Measurements from ENCODE around the gene SCUBE3. TPM values are rescaled to one million over a fixed set of nuclear protein-coding genes. Genes with fewer than 3 reads are reported as not detected.
A peak's percentile ranks its signal among the peaks of the same experiment; 100 is the strongest.

Gene SCUBE3
- total and polyA plus RNA-seq, 2 of the 8 experiments (the other 6 are each of a cell fraction or from before 2014, with no cell fraction given): 0.80 to 1.0 TPM

DNA sequence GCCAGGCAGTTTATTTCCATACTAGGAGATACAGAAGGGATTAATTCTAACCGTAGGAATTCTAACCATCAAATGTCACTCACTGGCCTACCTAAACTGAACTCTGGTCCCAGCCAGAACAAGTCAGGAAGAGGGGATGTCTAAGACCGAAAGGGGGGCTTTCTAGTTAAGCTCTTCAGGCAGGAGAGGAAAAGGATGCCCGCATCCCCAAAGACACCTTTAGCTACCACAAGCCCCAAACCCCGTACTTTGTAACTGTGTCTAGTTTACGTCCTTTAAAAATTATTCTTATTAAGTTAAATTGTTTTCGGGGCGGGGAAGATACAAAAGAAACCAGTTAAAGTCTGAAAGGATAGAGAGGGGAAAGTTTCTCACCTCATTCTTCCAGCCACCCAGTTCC lies 44.6 kb downstream of the SCUBE3 start:
- H3K4me2 ChIP-seq (ENCODE audit: insufficient read depth in 1 of 2, low read depth in 2 of 2, low read length in 2 of 2): peak overlapping the region; percentile 48 to 75
- H2BK15ac ChIP-seq (ENCODE audit: low read length): no peak overlapping the region
- no peaks in the 10 kb centered on the region for H3K9me3 ChIP-seq (ENCODE audit: insufficient read depth in 2 of 2, low read depth in 1 of 2, low read length in 1 of 2)
- H3K56ac ChIP-seq (replicated peaks; ENCODE audit: insufficient read length, low read depth, low read length): no peak overlapping the region
- no peak overlapping the region for H2BK20ac ChIP-seq (ENCODE audit: low read length)
- no peak overlapping the region for H3K23ac ChIP-seq (ENCODE audit: insufficient read length)
- DNase-seq (ENCODE audit: low read depth in 1 of 2, low spot score in 2 of 2) (no peak), FAIRE-seq (no peak)
- peak overlapping the region; percentile 61 to 89 (median 80); a peak in 7 of 8 replicates for H3K4me3 ChIP-seq (ENCODE audit: extremely low read depth in 1 of 4, insufficient read depth in 2 of 4, low read depth in 3 of 4, low read length in 4 of 4)
- CTCF ChIA-PET (ENCODE audit: partially characterized antibody): interaction anchor here (0.9 to 1.8 kb wide), 11 partner anchors 9 to 266 kb away, joined by 3 to 18 read pairs (median 3); no protein-coding TSS in a partner anchor
- H3K18ac ChIP-seq (ENCODE audit: extremely low read depth, low read length): no peak overlapping the region
- peaks cover 8% of the 10 kb centered on the region for H3K23me2 ChIP-seq (ENCODE audit: low read depth, low read length)
- H3K4ac ChIP-seq (replicated peaks; ENCODE audit: insufficient read length, low read depth, low read length): no peak overlapping the region
- no peaks in the 10 kb centered on the region for H3K27me3 ChIP-seq (replicated peaks in 1 of 4; ENCODE audit: control insufficient read depth in 3 of 4, extremely low read depth in 1 of 4, insufficient read depth in 3 of 4, low read length in 3 of 4)
- H3K79me2 ChIP-seq (ENCODE audit: control insufficient read depth in 1 of 2, insufficient read depth in 2 of 2, low read length in 2 of 2): peaks cover 0 to 4% of the 10 kb centered on the region in 2 experiments; a peak in 1 of 4 replicates
- no peak overlapping the region for H3K14ac ChIP-seq (ENCODE audit: insufficient read length)
- H2BK5ac ChIP-seq (ENCODE audit: low read depth, low read length): no peak overlapping the region
- H3K79me1 ChIP-seq (ENCODE audit: low read depth, low read length): no peaks in the 10 kb centered on the region
- H3K4me1 ChIP-seq (replicated peaks in 1 of 4; ENCODE audit: control insufficient read depth in 3 of 4, insufficient read depth in 4 of 4, low read length in 3 of 4): peaks cover 0 to 10% (median 0%) of the 10 kb centered on the region in 4 experiments; a peak in 4 of 7 replicates
- no peaks in the 10 kb centered on the region for H4K20me1 ChIP-seq (replicated peaks in 1 of 2; ENCODE audit: control insufficient read depth in 1 of 2, insufficient read depth in 2 of 2, low read length in 2 of 2)
- H2BK120ac ChIP-seq (replicated peaks; ENCODE audit: low read depth, low read length): no peak overlapping the region
- 0 out of 2 replicates have a peak overlapping the region, but pooled peaks have one; percentile 21 for H2AFZ ChIP-seq (ENCODE audit: low read length)
- 71% methylated on average over 7 of the region's 7 CpGs; no CpG with 5 or more reads in 1 of the 2 experiments for WGBS, 2 experiments (ENCODE audit: extremely low coverage in 1 of 2, insufficient coverage in 1 of 2, insufficient read length in 1 of 2, insufficient replicate concordance in 2 of 2, low coverage in 1 of 2, low lambda C conversion rate in 2 of 2, missing lambda C conversion rate in 1 of 2)
- peak overlapping the region in 3 of 4 experiments; percentile 35 to 46 (median 46); a peak in 5 of 7 replicates for H3K9ac ChIP-seq (replicated peaks in 1 of 4; ENCODE audit: extremely low read depth in 1 of 4, low read depth in 3 of 4, low read length in 3 of 4)
- H4K8ac ChIP-seq (ENCODE audit: extremely low read depth, insufficient read depth, low read length): no peak overlapping the region
- no peak overlapping the region for H2BK12ac ChIP-seq (ENCODE audit: low read depth, low read length)
- no peak overlapping the region for H4K5ac ChIP-seq (ENCODE audit: insufficient read length, low read depth, low read length)
- POLR2A ChIA-PET (ENCODE audit: partially characterized antibody): interaction anchor here (0.6 to 2.4 kb wide), 12 partner anchors 9 to 726 kb away, joined by 3 to 15 read pairs (median 4); partner anchors contain the start of gene BLTP3A
- no peak overlapping the region for H3K27ac ChIP-seq (ENCODE audit: low read depth, low read length)
- H3K36me3 ChIP-seq (ENCODE audit: control insufficient read depth in 2 of 4, insufficient read depth in 4 of 4, low read length in 3 of 4): no peaks in the 10 kb centered on the region
- no peak overlapping the region for H4K91ac ChIP-seq (replicated peaks; ENCODE audit: insufficient read length, low read length)
- no peak overlapping the region for H2AK5ac ChIP-seq (ENCODE audit: low read depth, low read length)
- no peak for TF ChIP-seq CBX5 (IDR thresholded peaks at IDR 0.05; ENCODE audit: low read depth, low read length)
- no peak for TF ChIP-seq SIRT6 (IDR thresholded peaks at IDR 0.05; ENCODE audit: low read length)
- TF ChIP-seq BACH1 (IDR thresholded peaks at IDR 0.05; ENCODE audit: low read length): no peak
- TF ChIP-seq, protein P1, sequence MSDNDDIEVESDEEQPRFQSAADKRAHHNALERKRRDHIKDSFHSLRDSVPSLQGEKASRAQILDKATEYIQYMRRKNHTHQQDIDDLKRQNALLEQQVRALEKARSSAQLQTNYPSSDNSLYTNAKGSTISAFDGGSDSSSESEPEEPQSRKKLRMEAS (IDR thresholded peaks at IDR 0.05): no peak
- TF ChIP-seq SP4 (IDR thresholded peaks at IDR 0.05; ENCODE audit: low read length): no peak
- no peak for TF ChIP-seq TAF1 (IDR thresholded peaks at IDR 0.05; ENCODE audit: low read depth, low read length)
- TF ChIP-seq HDAC2 (IDR thresholded peaks at IDR 0.05; ENCODE audit: borderline replicate concordance in 1 of 2, low read depth in 2 of 2, low read length in 2 of 2): no peak
- TF ChIP-seq, protein P2, sequence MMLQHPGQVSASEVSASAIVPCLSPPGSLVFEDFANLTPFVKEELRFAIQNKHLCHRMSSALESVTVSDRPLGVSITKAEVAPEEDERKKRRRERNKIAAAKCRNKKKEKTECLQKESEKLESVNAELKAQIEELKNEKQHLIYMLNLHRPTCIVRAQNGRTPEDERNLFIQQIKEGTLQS (IDR thresholded peaks at IDR 0.05; ENCODE audit: insufficient read depth, low read depth, low read length): no peak
- TF ChIP-seq EZH2 (IDR thresholded peaks at IDR 0.05; ENCODE audit: low read depth, low read length, severe bottlenecking): no peak
- TF ChIP-seq SIN3A (conservative IDR thresholded peaks at IDR 0.05 in 1 of 2, IDR thresholded peaks at IDR 0.05 in 1 of 2; ENCODE audit: low read depth in 1 of 2, low read length in 2 of 2): no peak

All from H1 (cell line).